GM18517 (cell line): Measurements from ENCODE around the gene TIAL1.
"Not testable (repeated sequence)": the region's sequence is repeated elsewhere in the genome, so short reads cannot be mapped to it uniquely, and the experiment has no call there.

Experiments used
- ATAC-seq: cut with Tn5 transposase; IDR thresholded peaks from one replicate; pipeline ENCODE4 v1.9.1; 2021; ENCODE audit warnings: mild to moderate bottlenecking, moderate library complexity; ENCODE audit not compliant: unreplicated experiment

Gene TIAL1

DNA sequence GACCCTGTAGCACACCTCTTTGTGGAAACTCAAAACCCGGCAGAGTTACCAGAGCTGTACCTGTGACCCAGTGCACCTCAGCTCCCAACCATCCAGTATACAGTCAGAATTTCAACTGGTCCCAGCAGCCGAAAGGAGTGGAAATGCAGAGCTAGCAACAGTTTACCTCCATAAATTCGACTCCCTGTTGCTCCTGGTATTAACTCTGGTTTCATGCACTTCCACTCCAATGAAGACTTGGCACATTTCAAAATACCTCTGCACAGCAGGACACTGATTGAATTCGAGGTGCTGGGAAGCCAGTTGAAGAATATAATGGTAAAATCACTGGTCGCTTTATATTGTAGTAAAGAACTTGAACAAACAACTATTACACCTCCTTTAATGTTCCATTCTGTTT is 17.9 kb upstream of the TIAL1 start:
- ATAC-seq: no peak

GRCh38 chr10:119613741-119614140 is 17.0 kb upstream of the TIAL1 start:
- ATAC-seq: no peak

DNA sequence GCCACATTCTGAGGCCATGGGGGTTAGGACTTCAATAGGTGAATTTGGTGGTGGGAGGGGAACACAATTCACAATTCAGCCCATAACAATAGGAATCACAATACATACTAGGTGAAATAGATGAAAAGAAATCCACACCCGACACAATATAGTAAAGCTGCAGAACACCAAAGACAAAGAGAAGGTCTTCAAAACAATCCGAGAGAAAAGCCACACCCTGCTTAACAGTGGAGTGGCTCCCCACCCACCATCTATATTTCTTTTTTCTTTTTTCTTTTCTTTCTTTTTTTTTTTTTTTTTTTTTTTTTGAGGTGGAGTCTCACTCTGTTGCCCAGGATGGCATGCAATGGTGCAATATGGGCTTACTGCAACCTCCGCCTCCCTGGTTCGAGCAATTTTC is 14.7 kb upstream of the TIAL1 start:
- no peak for ATAC-seq

DNA sequence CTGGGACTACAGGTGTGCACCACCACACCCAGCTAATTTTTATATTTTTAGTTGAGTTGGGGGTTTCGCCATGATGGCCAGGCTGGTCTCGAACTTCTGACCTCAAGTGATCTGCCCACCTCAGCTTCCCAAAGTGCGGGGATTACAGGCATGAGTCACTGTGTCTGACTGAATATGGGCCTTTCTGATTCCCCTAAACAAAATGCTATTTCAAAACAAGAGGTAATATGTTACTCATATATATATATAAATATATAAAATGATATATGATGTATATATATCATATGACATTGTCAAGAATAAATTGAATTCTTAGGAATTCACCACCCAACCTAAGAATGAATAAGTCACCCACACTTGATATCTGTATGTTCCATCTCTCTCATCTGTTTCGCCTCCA is 12.8 kb upstream of the TIAL1 start:
- no peak for ATAC-seq

DNA sequence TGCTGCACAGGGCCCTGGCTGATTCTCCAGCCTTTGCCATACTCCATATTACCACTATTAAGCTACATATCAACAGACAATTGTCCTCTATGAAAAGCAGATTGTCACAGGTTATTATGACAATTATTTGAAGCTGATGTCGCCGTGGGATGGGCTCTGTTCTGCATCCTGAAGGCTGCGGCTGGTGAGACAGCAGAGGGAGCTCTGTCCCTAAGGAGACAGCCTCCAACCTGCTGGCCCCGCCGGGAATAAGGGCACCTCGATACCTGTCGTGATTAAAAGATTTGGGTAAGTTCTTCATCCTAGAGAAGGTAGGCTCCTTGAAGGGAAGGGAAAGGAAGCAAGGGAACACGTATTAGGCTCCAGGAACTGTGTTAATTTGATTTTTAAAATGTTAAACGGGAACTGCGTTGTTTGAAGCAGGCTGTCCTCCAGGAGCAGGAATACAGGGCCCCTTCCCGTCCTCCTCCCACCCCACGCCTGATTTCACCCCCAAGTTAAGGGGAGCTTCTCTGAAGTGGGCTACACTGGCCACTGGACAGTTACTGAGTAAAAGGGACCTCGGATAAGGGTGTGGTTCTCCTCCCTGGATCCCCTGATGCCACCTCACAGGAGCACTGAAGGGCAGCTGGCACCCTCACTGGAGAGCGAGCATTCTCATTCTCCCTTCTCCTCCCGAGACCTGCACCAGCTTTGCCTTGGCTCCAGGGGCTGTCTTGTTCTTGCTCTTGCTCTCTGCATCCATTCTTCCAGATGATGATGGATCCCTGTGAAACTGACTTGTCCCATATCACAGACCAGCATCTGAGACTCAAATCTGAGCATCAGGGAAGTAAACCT is 11.8 kb upstream of the TIAL1 start:
- no peak for ATAC-seq

DNA sequence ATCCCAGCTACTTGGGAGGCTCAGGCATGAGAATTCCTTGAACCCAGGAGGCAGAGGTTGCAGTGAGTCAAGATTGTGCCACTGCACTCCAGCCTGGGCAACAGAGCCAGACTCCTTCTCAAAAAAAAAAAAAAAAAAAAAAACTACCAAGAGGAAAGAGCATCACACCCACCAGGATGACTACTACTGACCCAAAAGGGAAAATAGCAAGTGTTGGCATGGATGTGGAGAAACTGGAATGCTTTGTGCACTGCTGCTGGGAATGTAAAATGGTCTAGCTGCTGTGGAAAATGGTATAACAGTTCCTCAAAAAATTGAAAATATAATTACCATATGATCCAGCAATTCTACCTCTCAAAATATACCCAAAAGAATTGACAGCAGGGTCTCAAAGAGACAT is 7.7 kb upstream of the TIAL1 start:
- no peak for ATAC-seq

DNA sequence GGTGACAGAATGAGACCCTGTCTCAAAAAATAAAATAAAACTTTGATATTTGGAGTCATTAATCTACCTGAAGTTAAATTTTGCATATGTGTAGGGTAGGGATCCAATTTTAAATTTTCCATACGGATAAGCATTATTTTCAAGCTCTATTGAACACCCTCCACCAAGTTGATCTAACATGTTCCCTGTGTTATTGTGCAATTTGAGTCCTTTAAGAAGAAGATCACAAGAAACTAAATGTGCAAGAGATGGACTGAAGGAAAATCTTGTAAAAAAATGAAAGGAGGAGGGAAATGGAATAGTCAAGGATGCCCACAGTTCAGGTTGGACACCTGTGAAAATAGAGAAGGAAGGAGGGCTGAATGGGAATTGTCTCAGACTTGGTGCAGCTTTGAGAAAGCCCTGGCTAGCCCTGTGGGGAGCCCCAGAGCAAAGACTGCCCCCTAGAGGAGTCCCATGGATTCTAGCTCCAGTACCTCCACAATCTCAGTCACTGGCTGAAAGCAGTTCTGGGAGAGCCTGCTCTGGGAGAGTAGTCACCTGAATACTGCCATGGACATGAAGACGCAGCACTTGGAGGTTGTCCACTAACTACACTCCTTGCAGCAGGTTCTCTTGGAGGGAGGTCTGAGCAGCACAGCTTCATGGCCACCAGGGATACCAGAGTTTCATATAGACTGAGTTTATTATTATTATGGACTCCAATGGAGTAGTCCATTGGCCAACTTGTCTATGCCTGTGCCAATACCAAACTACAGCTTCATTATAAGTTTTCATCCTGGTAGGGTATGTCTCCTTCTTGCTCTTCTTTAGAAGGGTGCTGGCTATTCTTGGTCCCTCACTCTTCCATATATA is 5.7 kb upstream of the TIAL1 start:
- ATAC-seq: no peak

- no peak for ATAC-seq
Measured at GRCh38 chr10:119598397-119598796, 1.6 kb upstream of the TIAL1 start.

GRCh38 chr10:119597405-119598186 is 832 bp upstream of the TIAL1 start:
- ATAC-seq: no peak

DNA sequence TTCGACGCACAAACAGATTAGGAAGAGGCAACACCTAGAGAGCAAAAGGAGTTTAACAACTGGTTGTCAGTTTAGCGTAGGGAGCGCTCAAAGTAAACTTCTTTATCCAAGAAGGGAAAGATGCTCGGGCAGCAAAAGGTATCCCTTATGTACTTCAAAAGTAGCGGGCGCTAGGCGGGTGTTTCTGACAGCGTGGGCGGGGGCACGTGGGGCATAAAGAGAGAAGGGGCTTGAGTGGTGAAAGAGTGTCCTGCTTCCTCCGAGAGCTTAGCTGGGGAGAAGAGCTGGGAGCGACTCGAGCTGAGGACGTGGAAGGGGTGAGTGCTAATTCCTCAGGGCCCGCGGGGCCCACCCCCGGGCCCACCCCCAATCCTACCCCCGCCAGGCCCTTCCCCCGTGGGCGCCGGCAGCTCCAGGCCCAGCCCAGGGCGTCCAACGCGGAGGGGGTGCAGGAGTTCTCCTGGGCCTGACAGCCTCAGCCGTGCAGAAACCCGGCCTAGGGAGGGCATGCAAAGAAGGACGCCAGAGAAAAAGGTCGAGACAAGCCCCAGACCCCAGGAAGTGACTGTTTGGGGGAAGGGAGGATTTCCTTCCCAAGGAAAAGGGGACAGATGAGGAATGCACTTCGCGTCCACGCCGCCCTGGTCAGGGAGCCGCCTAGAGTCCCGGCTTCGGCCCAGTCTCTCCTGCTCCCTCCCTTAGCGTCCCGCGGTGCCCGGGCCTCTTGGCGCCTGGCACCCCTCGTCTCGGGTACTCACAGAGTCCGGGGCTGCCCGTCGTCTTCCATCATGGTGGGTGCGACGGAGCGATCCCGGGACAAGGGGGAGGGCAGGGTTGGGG is 868 bp downstream of the TIAL1 start:
- ATAC-seq: no peak

DNA sequence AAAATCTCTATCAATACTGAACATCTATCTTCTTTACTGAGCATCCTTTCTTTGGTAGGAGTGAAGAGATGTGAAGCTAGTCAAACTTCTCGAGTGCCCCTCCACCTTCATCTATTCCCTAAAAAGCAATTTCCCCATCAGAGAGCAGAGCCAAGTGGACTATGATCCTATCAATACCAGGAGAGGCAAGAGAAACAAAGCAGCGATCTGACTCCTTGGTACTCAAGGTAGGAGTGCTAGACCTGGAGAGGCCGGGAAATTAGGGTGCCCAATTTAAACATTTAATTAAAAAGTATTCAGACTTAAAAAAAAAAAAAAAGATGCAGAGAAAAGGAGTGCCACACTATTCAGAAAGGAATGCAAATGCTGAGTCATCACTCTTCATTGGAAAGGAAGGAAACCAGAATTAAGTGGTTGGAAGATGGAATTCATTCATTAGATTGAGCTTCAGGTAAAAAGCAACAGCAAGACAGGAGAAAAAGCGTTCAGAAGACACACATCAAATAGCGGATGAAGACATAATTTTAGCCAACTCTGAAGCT is 1.6 kb downstream of the TIAL1 start:
- no peak for ATAC-seq

DNA sequence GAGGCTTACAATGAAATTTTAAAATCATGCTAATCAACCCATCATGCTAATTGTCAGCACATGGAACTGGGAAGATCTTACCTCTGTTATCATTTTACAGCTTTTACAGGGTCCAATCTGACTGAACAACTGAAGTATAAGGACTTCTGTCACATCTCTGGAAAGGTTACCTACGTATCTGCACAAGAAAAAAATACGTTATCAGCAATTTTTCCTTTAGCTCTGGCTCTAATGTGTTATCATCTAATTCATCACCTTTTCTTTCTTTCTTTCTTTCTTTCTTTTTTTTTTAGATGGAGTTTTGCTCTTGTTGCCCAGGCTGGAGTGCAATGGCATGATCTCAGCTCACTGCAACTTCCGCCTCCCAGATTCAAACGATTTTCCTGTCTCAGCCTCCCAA is 8.7 kb downstream of the TIAL1 start:
- no peak for ATAC-seq

DNA sequence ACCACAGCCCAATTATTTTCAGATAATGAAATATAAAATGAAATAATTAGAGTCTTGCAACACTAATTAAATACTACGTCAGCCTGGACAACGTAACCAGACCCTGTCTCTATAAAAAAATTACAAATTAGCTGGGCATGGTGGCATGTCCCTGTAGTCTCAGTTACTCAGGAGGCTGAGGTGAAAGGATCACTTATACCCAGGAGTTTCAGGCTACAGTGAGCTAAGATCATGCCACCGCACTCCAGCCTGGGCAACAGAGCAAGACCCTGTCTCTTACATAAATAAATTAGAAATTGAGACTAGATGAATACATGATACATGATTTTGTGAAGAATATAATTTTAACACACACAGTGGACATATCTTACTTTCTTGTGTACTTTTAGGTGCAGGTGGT is 18.4 kb downstream of the TIAL1 start:
- ATAC-seq: no peak

DNA sequence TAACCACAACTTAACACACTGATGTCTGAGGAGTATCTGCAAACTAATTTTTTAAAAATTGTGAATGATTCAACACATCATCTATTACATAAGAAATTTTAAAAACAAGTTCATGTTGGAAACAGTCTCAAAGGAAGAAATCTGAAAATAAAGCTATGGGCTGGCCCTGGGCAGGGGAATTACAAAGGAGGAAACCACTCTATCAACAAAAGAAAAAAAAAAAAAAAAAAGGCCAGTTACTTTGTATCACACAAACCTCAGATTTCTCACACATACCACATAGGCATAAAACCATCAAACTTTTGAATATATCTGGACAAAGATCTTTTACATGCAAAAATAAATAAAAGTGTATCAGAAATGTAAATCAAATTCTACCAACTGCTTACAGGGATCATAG is 20.8 kb downstream of the TIAL1 start:
- ATAC-seq: no peak

- no peak for ATAC-seq
Measured at GRCh38 chr10:119575506-119575905, 21.3 kb downstream of the TIAL1 start.

- no peak for ATAC-seq
Measured at GRCh38 chr10:119567978-119568377, 28.8 kb downstream of the TIAL1 start.

DNA sequence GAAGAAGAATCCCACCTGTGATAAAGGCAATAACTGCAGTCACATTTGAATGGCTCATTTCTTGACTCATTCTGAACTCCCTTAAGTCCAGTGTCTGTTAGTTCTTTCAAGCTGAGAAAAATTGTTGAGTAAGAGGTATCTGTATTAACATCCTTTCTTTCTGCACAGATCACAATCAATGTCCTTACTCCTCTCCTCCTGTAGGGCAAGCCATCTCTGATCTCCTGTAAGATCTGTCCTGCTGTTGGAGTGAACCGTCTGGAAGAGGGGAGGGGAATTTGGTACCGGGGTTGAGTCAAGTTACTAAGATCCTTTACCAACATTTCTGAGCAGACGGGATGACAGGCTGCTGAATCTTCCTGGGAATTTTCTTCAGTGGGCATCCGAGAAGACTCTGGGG is 34.7 kb downstream of the TIAL1 start:
- ATAC-seq: no peak

DNA sequence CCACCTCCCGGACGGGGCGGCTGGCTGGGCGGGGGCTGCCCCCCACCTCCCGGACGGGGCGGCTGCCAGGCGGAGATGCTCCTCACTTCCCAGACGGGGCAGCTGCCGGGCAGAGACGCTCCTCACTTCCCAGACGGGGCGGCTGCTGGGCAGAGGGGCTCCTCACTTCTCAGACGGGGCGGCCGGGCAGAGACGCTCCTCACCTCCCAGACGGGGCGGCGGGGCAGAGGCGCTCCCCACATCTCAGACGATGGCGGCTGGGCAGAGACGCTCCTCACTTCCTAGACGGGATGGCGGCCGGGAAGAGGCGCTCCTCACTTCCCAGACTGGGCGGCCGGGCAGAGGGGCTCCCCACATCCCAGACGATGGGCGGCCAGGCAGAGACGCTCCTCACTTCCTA is 37.3 kb downstream of the TIAL1 start:
- not testable (repeated sequence) for ATAC-seq

- not testable (repeated sequence) for ATAC-seq
Measured at GRCh38 chr10:119556081-119556480, 40.7 kb downstream of the TIAL1 start.

- ATAC-seq: no peak
Measured at GRCh38 chr10:119555178-119555784, 41.5 kb downstream of the TIAL1 start.
